Fibroblast of the conjunctiva (primary cell): Measurements from ENCODE around the gene PLEKHG5.
A peak's percentile ranks its signal among the peaks of the same experiment; 100 is the strongest.
"Not testable (repeated sequence)": the region's sequence is repeated elsewhere in the genome, so short reads cannot be mapped to it uniquely, and the experiment has no call there.

Source experiments
- DNase-seq: peaks from one replicate; pipeline ENCODE4 v3.0.0-alpha.2; 2010; ENCODE audit warnings: low read depth

Gene PLEKHG5

DNA sequence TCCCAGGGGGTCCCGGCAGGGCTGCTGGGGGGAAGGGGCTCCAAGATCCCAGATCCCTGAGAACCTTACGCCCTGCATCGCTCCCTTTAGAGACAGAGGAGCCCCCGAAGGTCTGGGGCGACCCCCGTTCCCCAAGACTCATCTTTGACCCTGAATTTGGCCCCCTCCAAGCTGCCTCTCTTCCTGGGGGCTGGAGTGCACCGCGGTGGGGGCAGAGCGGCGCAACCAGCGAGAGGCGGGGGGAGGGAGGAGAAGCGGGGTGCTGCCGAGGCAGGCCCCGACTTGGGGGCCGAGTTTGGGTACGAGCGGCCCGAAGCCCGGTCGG is 5.4 kb upstream of the PLEKHG5 start:
- no peak for DNase-seq

DNA sequence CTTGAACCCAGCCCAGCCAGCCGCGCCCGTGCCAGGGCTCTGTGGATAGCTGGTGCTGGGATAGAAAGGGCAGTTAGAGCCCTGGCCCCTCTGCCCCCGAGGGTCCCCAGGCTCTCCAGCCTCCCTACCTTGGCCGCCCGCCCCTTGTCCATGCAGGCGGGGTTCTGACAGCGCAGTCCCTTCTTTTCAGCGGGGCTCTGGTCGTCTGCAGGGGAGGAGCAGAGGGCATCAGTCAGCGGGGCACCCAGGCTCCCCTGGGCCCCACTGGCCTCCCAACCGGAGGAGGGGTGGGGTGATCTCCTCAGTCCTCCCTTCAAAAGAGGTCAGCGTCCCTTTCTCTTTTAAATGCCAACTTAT is 4.9 kb upstream of the PLEKHG5 start:
- no peak for DNase-seq

DNA sequence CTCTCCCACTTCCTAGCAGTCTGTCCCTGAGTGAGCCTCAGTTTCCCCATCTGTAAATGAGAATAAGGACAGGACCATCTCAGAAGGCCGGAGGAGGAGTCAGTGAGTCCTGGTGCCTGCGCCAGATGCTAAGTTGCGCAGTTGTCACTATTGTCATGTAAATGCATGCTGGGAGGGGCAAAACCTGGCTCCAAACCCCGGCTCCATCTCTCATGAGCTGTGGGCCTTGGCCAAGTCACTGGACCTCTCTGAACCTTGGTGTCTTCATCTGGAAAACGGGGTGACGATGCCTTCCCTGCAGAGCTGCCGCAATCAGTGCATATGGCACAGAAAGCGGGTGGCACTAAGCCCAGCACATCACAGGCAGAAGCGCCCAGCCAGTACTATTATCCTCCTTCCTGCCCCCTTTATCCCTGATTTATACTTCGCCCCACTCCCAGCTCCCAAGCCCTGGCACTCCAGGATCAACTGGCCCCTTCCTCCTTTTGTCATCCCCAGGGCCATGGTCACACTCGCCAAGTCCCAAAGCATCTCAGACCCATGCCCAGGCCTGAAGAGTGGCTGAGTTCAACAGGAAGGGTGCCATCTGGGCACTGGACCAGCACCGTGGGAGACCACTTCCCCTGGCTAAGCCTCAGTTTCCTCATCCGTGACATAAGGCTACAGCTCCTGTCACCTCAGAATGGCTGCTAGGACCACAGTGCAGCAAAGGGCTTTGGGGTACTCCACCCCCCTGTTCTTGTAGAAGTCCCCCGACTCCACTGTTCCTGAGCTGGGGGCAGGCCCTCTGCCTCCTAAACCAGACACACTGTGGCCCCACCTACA is 4.3 kb upstream of the PLEKHG5 start:
- DNase-seq: no peak

DNA sequence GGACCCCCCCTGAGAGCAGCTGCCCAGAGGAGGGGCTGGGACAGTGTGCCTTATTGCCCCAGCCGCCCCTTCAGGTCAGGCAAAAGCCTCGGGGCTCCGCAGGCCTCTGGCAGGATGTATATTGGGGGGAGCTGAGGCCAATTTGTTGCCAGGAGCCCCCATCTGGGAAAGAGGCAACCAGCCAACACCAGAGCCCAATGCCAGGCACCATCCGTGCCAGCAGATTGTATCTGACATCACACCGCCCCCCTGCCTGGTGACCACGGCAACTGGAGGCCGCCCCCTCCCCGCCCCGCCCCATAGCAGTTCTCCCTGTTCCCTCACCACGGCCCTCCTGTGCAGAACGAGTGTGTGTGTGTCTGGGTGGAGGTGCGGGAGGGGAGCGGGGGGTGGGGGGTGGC is 3.6 kb upstream of the PLEKHG5 start:
- DNase-seq: no peak

DNA sequence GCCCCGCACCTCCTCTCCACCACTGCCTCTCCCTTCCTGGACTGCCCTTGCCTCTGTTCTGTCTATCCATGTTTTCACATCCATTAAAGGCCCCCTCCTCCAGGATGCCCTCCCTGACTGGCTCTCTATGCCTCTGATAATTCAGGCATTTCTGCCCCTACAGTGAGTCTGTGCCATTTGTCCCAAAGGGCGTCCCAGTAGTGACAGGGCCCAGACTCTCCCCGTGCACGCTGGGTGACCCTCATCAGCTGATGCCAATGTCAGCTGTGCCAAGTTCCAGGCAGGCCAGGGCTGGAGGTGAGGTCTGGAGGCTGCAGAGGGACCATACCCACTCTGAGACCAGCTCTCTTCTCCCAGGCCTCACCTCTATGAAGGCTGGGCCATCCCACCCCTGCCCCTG is 3.2 kb upstream of the PLEKHG5 start:
- DNase-seq: no peak

DNA sequence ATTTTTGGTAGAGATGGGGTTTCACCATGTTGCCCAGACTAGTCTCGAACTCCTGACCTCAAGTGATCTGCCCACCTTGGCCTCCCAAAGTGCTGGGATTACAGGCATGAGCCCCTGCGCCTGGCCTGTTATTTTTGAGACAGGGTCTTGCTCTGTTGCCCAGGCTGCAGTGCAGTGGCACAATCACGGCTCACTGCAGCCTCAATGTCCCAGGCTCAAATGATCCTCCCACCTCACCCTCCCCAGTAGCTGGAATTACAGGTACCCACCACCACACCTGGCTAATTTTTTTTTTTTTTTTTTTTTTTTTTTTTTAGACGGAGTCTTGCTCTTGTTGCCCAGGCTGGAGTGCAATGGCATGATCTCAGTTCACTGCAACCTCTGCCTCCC is 2.4 kb upstream of the PLEKHG5 start:
- not testable (repeated sequence) for DNase-seq

DNA sequence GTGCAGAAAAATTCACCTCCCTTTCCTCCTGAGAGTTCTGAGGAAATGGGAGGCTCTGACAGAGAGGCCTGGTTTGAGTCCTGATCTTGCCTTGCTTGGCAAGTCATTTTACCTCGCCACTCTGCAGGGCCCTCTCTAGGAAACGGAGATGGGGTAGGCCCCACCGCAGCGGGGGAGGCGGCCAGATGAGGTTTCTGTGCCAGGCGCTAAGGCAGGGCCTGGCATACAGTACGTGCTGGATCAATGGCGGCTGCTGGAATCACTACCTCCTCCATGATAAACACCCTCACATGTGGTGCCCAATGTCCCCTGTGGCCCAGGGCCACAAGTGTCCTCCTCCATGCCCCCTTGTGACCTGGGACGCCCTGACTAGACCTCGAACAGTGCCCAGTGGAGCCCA is 499 bp upstream of the PLEKHG5 start:
- DNase-seq: no peak

DNA sequence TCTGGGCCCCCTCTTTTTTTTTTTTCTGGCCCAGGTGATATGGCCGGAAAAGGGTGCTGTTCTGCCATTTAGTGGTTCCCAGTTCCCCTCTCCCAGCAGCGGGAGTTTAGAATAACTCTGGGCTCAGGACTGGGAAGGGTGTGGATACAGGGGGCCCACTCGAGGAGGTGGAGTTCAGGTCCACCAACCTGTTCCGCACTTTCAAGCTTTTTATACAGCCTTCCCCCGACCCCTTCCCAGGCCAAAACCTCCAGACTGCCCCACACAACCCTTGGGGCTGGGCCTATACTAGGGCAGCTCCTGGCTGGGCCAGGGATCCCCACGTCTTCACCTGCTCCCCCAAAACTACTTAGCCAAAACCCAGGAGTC is 402 bp downstream of the PLEKHG5 start:
- no peak for DNase-seq

DNA sequence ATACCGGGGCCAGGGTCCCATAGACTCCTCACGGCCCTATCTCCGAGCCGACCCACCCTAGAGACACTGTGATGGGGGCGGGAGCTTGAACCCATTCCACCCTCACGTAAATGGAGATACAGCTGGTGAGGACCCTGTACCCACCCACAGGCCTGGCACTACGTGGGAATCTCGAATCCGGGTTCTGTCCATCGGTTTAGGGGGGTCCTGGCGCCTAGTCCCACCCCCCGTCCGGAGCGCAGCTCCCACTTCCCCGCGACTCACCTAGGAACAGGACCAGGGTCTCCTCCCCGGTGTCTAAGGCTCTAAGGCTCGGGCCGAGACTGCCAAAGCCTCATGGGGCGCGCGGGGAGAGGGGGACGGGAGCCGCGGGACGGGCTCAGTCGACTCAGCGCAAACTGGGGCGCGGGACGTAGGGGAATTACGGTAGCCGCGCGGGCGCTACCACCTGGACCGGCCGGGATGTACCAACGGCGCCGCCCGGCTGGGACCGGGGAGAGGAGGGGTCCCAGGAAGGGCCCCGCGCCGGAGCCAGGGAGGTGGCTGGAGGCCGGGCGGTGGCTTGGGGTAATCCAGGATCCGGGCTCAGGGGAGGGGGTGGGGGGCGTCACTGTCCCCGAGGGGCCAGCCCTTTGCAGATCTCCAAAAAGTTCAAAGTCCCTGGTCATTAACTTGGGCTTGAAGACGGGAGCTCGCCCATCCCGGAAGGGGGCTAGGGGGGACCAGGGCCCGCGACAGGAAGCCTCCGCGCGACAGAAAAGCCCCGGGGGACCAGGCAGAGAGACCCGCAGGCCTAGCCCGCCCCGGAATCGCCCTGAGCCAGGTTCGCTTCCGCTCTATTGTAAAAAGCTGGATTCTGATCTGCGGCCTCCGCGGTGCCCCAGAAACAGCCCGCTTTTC is 1.0 kb downstream of the PLEKHG5 start:
- no peak for DNase-seq

DNA sequence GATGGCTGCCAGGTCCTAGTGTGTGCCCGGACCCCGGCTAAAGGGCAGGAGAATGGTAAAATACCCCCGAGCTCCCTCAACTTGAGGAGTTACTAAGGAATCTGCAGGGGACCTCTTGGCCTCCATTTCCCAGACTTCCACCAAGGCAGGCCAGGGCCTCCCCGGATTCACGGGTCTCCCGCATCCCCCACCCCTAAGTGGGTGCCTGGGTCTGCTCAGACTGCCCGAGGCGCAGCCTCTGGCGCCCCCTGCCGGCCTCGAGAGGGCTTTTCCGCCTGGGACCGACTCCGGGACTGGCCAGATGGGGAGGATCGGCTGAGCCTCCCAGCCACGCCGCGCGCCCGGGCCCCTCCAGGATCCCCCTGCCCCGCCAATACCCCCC is 1.7 kb downstream of the PLEKHG5 start:
- peak; percentile 50 for DNase-seq

DNA sequence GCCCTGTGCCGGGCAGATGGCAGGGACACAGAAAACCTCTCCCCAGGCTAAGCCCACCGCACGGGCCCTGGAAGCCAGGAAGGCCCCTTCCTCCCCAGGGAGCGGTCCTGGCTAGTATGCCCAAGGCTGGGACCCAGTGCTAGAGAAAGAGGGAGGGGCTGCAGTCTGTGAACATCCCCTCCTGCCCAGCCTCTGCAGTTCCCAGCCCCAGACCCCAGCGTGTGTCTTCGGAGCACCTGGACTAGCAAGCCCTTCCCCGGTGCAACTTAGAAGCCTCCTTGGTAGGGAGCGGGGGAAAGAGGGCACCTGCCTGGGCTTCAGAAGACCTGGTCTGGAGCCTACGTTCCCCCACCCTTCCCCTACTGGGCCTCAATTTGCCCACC is 2.1 kb downstream of the PLEKHG5 start:
- no peak for DNase-seq

DNA sequence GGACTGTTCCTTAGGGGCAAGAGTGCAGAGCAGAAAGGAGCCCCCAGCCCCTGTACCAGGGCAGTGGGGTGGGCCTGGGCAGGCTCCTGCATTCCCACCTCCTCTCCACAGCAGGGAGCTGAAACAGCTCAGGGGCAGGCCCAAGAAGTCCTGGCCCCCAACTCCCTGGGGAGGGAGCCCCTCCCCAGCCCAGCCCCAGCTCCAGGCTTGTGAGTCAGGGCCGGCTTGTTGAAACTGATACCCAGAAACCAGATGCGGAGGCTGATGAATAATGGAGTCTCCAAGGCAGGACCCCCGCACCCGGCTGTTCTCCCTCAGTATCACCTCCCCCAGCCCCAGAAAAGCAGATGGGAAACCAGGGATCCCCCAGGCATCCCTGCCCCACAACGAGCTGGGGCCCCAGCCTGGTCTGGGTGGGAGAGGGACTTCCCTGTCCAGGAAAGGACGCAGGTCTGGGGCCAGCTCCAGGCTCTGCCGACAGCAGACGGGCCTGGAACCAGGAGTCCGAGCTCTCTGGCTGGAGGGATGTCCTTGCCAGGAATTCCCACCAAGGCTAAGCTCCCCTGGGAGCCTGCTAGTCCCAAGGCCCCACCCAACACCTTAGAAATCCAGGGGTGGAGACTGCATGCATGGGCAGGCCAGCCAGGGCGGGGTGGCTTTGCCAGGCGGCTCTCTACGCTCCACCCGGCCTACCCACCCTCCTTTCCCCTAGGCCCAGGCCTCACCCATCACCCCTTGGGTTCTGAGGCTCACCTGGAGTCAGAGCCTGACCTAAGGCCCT is 2.7 kb downstream of the PLEKHG5 start:
- no peak for DNase-seq

DNA sequence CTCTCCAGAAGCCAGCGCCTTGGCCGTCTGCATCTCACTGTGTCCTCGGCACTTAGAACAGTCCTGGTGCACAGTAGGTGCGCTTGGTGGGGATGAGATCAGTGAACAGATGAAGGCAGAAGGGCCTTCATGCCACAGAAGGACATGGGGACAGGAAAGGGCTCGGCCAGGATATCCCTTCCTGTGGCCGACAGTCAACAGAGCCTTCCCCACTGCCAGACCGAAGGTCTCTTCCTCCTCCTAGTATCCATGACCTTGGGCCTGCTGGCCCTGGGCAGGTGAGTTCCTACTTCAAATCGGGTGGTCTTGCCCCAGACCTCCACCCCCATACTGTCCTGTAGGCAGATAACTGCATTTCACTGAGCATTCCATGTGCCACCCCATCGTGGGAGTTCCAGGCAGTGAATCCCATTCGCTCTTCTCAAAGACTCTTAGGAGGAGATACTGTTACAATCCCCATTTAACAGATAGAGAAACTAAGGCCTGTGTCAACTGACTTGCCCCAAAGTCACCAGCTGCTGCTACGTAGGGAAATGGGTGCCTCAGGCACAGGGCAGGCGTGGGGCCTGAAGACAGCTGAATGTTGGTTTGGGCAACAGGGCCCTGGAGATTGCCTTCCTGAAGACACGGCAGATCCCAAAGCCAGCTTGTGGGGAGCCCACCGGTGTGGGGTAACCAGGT is 3.5 kb downstream of the PLEKHG5 start:
- no peak for DNase-seq

DNA sequence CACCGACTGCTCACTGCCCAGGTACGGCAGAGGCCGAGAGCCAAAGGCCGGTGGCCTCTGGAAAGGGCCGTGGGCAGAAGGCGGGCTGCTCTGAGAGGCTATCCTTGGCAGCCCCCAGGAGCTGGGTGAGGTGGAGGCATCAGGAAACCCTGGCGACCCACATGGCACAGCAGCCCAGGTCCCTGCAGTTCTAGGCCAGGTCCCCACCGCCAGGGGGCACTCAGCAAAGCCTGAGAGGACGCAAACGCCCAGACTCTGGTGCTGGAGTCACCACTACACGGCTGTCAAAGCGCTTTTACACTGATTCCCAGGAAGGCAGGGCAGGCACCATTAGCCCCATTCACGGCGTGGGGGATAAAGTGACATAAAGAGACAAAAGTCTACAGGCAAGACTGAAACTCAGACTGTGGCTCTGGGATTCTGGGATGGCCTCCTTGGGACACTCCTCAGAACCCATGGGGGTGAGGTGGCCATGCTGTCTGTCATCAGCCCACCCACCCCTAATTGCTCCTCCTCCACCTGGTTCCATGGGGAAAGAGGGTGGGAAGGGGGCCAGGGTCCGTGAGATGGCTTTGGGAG is 4.9 kb downstream of the PLEKHG5 start:
- DNase-seq: peak; percentile 59

DNA sequence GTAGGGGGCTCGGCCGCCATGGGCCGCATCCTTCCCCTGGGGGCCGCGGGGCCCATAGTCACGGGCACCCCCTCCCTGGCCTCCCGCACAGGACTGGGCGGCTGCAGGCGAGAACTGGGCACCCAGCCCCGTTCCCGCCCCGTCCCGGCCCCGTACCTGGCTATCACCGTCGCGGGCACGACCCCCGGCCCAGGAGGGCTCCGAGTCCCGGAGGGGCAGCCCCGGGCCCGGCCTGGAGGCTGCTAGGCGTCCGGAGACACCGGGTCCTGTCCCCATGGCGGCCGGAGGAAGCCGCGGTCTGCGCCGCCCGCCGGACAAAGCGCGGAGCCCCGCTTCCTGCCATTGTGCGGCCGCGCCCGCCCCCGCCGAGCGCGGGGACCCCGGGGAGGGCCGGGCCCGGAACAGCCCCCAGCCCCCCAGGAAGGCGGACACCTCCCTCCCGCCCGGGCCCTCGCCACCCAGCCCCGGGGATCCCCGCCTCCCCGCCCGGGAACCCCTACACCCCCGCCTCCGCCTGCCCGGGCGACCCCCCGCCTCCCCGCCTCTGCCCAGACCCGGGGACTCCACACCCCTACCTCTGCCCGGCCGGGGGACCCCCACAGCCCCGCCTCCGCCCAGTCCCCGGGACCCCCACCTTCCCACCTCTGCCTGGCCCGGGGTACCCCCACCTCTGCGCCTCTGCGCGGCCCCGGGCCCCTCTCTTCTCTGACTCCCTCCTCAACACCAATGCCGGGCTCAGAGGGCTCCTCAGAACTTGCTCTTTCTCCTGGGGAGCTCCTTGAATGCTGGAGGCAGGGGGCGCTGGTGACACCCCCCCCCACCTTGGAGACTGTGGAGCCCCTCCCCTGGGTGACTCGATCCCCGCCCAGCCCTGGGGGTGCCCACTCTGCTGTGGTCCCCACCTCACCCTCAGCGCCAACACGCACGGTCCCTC is 6.0 kb downstream of the PLEKHG5 start:
- DNase-seq: no peak

DNA sequence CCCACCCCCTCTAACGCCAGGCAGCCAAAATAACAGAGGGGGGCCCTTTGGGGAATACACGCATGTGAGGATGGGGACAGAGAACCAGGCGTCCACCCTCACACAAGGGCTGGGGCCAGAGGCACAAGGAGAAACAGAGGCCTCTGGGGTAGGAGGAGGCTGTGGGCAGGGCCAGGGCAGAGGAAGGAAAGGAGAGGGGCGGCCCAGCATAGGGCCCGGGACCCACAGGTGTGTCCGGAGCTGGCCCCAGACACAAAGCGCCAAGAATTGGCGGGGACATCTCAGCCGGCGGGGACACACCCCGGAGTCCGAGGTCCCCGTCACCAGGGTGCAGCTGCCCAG is 6.7 kb downstream of the PLEKHG5 start:
- no peak for DNase-seq

DNA sequence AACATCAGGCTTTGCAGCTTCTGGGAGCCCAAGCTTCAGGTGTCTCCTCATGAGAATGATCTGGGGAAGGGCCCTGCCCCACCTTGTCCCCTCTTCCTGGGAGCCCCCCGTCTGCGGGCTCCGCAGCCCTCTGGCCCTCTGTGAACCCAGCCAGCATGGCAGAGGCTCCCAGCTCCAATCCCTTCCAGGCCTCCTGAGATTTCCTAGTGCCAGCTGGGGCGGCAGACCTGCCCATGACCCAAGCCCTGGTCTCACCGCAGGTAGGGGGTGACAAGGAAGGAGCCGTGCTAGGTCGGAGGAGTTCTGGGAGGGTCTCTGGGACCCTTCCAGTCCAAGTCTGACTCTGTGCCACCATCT is 7.7 kb downstream of the PLEKHG5 start:
- DNase-seq: no peak

DNA sequence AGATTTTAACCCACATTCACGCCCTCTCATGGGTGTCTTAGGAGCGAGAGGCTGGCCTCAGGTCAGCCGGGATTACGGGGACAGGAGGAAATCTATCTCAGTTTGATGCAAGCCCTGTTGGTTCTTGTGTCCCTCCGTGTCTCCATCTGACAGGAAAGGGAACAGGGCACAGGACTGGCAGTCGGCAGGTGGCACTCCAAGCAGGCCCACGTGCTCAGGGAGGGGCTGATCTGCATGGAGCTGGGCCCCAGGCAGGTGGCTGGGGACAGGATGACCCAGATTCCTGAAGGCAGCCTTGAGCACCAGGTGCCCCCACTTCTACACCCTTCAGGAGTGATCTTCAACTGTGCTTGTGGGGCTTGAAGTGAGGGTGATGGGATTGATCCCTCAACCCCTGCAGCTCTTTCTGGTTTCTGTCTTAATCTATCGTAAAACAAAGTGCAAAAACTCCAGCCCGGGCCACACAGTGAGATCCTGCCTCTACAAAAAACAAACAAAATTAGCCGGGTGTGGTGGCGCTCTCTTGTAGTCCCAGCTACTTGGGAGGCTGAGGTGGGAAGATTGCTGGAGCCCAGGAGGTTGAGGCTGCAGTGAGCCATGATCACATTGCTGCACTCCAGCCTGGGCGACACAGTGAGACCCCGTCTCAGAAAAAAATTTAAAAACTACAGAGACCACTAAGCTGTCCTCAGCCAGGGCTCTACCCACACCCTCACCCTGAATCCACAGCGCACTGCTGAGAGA is 8.3 kb downstream of the PLEKHG5 start:
- no peak for DNase-seq

DNA sequence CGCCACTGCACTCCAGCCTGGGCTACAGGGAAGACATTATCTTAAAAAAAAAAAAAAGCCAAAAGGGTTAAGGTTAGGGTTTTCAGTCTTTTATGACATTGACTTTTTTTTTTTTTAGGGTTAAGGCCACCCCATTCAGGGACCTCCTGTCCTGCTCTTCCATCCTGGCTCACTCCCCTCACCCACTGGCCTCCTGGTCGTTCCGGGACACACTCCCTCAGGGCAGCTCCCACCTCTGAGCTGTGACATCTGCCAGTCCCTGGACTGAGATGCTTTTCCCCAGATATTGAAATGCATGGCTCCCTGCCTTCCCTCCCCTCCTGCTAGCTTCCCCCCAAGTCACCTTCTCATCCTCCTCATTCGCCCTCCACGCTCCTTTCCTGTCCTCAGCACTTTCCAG is 9.6 kb downstream of the PLEKHG5 start:
- no peak for DNase-seq

DNA sequence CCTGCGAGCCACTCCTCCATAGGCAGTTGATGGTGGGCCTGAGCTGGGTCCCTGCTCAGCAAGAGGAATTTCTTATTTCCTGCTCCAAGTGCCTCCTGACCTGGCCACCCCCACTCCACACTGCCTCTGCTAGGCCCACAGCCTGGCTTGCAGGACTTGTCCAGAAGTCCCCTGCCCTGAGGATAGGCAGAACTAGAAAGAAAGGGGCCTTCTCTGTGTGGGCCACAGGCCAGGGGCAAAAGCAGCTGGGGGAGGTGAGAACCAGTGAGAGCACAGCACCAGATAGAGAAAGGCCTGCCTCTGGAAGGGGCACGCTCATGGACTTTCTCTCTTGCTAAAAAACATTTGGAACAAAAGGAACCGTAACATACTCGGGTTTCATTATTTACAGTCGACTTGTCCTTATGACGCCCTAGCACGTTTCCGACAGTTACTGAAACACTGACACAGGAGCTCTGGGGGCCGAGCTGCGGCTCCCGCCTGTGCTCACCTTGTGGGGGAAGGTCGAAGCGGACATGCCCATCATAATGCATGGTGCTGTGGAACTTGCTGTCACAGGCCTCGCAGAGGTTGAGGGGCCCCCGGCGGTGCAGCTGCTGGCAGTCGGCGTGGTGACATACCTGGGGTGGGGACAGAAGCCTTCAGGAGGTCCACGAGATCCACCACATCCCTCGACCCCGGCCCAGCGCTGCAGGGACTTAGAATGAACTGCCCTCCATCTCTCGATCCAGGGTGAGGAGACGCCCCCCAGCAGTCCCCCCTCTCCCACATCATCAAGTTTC is 14.2 kb downstream of the PLEKHG5 start:
- DNase-seq: no peak
